GM12891 (cell line): ENCODE measurements around the gene RELCH.

Source experiments
- PAX5 ChIP-seq: IDR thresholded peaks from 2 replicates; pipeline ENCODE4 v1.6.1; 2011; ENCODE audit warnings: low read length, moderate library complexity, mild to moderate bottlenecking; ENCODE audit not compliant: insufficient read depth, severe bottlenecking
- POLR2A ChIP-seq: IDR thresholded peaks from 2 replicates; pipeline ENCODE4 v1.6.1; 2011; ENCODE audit warnings: low read depth, low read length, control low read depth
- POLR2AphosphoS5 ChIP-seq: IDR thresholded peaks from 2 replicates; pipeline ENCODE4 v1.6.1; 2011; ENCODE audit warnings: low read depth, low read length, control low read depth
- POU2F2 ChIP-seq: IDR thresholded peaks from 2 replicates; pipeline ENCODE4 v1.6.1; 2011; ENCODE audit warnings: low read depth, mild to moderate bottlenecking, control low read depth, low read length, moderate library complexity
- TAF1 ChIP-seq: IDR thresholded peaks from 2 replicates; pipeline ENCODE4 v1.6.1; 2011; ENCODE audit warnings: low read depth, low read length, control low read depth

DNA sequence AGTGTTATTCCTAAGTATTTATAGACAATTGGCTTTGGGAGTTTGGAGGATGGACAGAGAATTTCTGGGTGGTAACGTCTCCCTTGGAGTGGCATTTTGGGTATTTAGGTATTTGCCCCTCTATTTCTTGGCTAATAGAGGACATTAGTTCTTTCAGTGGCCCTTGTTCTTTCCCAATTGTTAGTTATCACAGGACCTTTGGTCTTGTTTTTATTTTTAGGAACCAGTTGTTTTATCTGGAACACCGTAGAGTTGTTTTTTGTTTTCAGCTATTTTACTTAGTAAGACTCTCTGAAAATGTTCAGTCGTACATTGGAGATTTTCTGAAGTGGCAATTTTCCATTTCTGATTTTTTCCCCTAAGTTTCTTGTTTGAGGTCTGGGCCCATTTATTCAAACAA is 97.6 kb downstream of the RELCH start:
- TF ChIP-seq POLR2AphosphoS5 = no peak
- no peak for TF ChIP-seq POLR2A
- no peak for TF ChIP-seq TAF1
- TF ChIP-seq POU2F2 = no peak
- no peak for TF ChIP-seq PAX5
